ENCODE measurements around the gene BEST1.

DNA sequence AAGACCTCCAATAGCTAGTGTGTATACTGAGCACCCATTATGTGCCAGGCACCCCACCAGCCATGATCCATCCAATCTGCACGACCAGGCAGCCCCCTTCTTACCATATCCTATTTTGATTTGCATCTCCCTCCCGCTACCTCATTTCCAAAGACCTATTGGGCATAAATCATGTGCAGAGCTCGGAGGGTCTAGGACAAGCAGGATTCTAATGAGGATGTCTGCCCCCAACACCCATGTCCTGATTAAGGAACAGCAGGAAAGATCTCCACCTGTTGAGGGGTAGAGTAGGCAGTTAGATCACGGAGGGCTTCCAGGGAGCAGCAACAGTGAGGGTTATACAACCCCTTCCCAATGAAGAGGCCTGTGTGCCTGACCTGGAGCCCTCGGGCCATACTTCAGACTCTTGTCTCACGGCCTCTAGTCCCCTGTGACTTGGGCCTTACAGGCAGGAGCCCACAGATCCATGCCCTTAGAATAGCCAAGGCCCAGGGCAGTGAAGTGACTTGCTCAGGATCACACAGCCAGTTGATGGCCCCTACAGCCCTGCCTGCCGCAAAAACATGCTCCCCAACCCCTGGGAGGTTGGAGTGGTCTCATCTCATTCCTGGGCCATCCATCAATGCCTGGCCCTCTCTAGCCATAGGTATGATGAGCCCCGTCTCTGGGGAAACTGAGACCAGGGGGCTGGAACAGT, 36.3 kb upstream of the BEST1 start:
- TF ChIP-seq, protein P1, sequence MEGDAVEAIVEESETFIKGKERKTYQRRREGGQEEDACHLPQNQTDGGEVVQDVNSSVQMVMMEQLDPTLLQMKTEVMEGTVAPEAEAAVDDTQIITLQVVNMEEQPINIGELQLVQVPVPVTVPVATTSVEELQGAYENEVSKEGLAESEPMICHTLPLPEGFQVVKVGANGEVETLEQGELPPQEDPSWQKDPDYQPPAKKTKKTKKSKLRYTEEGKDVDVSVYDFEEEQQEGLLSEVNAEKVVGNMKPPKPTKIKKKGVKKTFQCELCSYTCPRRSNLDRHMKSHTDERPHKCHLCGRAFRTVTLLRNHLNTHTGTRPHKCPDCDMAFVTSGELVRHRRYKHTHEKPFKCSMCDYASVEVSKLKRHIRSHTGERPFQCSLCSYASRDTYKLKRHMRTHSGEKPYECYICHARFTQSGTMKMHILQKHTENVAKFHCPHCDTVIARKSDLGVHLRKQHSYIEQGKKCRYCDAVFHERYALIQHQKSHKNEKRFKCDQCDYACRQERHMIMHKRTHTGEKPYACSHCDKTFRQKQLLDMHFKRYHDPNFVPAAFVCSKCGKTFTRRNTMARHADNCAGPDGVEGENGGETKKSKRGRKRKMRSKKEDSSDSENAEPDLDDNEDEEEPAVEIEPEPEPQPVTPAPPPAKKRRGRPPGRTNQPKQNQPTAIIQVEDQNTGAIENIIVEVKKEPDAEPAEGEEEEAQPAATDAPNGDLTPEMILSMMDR (IDR thresholded peaks at IDR 0.05): no peak
- TF ChIP-seq POLR2A (IDR thresholded peaks at IDR 0.05): no peak
